A172 (cell line): ENCODE results near the gene MUC7. TPM values are rescaled to one million over a fixed set of nuclear protein-coding genes. Genes with fewer than 3 reads are reported as not detected.
"Not testable (repeated sequence)": the region's sequence is repeated elsewhere in the genome, so short reads cannot be mapped to it uniquely, and the experiment has no call there.

Experiments used
- DNase-seq: peaks from one replicate; pipeline ENCODE4 v3.0.0-alpha.2; 2015; ENCODE audit warnings: low spot score
- total RNA-seq: library from RNA; depleted of rRNA; stranded (reverse); fragments of >200 nt; shearing (Covaris generic); gene quantifications from 2 replicates; pipeline ENCODE4 v1.2.3, GENCODE V29; 2014; rRNA removed

Gene MUC7
- not detected in 2 replicates for total RNA-seq

GRCh38 chr4:70471897-70472296 lies at the start of gene MUC7:
MUC7 (plus strand) TSS chr4:70472197; CDS start chr4:70474022, 1,825 bp downstream.
- DNase-seq = no peak

DNA sequence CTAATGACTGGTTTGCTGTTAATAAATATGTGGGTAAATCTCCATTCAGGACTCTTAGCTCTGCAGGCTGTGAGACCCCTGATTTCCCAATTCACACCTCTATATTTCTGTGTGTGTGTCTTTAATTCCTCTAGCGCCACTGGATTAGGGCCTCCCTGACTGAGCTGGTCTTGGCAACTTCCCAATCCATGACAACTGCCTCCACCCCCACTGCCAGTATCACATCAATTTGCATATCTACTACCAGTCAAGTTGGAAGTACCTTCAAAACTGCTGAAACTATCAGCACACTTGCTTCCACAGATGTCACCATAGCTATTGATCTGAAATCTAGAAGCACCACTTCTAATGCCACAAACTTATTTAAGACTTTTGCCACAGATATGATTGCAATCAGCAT lies 46.7 kb upstream of the MUC7 start:
- DNase-seq = no peak

DNA sequence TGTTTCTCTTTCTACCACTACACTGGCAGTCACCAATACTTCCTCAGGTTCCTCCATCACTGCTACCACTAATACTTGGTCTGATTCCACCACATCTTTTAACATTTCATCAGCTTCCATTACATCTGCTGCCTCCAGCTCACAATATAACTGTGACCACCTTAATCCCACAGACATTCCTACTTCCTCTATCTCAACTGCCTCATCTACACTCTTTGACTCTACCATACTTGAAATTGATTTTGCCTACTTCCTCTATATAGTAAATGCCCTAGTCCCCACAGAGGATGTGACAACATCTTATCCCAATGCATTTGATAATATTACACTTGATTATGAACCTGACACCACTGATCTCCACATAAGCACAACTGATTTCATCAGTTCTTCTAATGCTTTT lies 45.2 kb upstream of the MUC7 start:
- DNase-seq = no peak

DNA sequence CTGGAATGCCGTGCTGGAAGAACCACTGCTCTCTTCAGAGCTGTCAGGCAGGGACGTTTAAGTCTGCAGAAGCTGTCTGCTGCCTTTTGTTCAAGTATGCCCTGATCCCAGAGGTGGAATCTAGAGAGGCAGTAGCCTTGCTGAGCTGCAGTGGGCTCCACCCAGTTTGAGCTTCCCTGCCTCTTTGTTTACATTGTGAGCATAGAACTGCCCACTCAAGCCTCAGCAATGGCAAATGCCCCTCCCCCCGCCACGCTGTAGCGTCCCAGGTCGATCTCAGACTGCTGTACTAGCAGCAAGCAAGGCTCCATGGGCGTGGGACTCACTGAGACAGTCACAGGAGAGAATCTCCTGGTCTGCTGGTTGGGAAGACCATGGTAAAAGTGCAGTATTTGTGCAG lies 34.8 kb upstream of the MUC7 start:
- no peak for DNase-seq

GRCh38 chr4:70442474-70442873 lies 29.5 kb upstream of the MUC7 start:
- DNase-seq = no peak

GRCh38 chr4:70443329-70443728 lies 28.7 kb upstream of the MUC7 start:
- DNase-seq = no peak

- peak; percentile 6 for DNase-seq
These were observed 22.8 kb upstream of the MUC7 start for GRCh38 chr4:70449220-70449619.

DNA sequence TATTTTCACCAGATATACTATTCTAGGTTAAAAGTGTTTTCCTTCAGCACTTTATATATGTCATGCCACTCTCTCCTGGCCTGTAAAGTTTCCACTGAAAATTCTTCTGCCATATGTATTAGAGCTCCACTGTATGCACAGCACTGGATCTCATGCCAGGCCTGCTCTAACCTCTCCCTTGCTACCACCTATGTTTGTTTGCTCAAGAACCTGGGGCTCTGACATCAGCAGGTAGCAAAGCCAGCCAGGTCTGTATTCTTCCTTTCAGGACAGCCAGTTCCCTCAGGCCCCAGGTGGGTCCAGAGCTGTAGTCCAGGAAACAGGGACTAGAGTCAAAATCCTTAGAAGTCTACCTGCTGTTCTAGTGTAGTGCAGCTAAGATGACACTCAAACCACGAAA lies 19.1 kb upstream of the MUC7 start:
- DNase-seq = no peak

DNA sequence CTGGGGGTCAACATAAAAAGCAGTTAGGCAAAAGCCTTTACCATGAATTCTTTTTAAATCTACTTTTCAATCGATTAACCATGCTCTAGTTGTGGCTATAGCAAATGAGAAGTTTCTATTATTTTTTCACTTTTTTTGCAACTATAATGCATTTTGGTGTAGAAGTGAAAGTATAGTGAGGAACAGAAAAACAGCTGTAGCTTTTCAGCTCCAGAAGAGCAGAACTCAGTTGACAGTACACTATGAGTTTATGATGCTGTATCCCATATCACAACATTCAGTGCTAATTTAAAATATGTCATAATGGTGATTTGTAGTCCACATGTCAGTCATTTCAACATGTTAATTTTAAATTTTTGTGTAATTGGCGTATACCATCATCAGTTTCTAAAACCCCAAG lies 8.7 kb upstream of the MUC7 start:
- no peak for DNase-seq

DNA sequence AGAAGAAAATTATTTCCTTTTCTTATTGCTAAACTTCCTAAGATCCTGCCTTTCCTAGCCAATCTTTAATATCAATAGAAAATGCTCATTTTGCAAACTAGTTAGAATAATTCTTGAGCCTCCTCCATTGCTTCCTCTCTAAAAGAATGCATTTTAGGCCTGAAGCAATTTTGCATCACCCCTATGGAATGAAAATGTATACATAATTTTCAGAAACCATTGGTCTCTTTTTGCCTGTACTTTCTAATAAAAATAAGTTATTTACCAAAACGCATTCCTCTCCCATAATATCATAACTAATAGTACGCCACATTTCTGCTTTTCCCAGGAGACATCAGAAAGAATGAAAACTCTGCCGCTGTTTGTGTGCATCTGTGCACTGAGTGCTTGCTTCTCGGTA lies 1.7 kb downstream of the MUC7 start:
- no peak for DNase-seq

GRCh38 chr4:70488748-70489147 lies 16.8 kb downstream of the MUC7 start:
- no peak for DNase-seq

DNA sequence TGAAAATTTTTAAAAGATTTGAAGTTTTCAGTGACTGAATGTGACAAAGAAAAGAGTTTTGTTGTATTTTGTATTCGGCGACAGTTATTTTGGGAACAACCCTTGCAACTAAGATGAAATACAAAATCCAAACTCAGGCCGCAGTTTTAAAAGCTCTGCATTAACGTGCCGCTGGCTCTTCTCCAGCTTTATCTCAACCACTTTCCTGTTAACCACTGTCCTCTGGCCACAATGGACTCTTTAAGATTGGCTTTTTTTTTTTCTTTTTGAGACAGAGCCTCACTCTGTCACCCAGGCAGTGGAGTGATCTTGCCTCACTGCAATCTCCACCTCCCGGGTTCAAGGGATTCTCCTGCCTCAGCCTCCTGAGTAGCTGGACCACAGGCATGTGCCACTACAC lies 24.2 kb downstream of the MUC7 start:
- DNase-seq = no peak

DNA sequence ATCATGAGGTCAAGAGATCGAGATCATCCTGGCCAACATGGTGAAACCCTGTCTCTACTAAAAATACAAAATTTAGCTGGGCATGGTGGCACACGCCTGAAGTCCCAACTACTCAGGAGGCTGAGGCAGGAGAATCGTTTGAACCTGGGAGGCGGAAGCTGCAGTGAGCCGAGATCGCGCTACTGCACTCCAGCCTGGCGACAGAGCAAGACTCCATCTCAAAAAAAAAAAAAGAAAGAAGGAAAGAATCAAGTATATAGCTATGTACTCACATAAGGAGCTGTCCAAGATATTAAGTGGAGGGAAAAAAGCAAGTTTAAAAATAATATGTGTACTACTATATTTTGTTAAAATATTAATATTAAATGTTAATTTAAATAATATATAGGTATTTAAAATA lies 29.8 kb downstream of the MUC7 start:
- DNase-seq = not testable (repeated sequence)

DNA sequence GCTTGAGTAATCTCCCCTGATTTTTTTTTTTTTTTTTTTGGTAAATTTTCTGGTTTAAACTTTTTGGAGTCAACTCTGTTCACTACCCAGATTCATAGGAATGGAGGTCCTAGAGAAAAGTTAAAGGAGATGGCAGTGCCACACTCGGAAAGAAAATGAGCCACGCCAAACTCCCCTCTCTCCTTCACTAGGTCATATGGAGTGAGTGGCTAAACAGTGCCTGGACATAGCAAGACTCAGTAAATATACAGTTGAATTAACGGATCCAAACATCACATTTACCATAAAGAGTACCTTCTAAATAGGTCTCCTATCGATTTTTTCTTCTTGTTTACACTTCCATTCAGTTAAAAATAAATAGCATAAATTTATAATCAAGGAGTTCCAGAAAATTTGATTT lies 32.7 kb downstream of the MUC7 start:
- DNase-seq = no peak

GRCh38 chr4:70505151-70505748 lies 33.3 kb downstream of the MUC7 start:
- DNase-seq = peak; percentile 18

DNA sequence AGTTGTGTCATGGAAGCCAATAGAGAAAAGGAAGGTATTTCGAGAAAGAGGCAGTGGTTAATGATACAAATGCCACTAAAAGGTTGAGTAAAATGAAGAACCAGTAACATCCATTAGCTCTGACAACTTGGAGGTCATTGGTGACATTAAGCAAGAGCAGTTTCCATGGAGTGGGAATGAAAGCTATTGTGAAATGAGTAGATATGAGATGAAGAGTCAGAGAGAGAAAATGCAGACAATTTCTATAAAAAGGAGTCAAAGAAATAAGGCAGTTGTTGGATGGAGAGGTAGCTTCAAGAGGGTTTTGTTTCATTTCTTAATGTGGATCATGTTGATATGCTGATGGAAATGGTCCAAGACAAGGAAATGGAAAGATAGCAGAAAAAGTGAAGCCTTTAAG lies 36.8 kb downstream of the MUC7 start:
- no peak for DNase-seq

GRCh38 chr4:70511365-70511764 lies 39.4 kb downstream of the MUC7 start:
- no peak for DNase-seq

- DNase-seq = peak; percentile 73
These were observed 43.6 kb downstream of the MUC7 start for GRCh38 chr4:70515367-70516250.

DNA sequence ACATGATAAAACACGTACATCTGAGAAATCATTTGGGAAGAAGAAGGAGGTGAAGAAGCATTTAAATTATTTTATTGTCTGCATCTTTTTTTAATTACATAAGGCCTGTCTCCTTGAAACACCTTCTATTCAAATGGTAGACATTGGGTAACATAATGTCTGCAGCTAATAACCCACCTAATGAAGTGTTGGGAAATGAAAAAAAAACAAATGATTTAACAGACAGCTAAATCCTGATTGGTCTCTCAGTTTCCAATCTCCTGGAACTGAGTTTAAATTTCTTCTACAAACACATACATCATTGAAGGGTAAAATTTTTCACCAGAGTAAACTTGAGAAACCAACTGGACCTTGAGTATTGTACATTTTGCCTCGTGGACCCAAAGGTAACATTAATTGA lies 46.3 kb downstream of the MUC7 start, which contains the start of gene AMTN:
TSS of gene AMTN (plus strand) at position 301 of the 400 bp plus-strand sequence. CDS start 209 bp downstream, outside the sequence.
- no peak for DNase-seq

DNA sequence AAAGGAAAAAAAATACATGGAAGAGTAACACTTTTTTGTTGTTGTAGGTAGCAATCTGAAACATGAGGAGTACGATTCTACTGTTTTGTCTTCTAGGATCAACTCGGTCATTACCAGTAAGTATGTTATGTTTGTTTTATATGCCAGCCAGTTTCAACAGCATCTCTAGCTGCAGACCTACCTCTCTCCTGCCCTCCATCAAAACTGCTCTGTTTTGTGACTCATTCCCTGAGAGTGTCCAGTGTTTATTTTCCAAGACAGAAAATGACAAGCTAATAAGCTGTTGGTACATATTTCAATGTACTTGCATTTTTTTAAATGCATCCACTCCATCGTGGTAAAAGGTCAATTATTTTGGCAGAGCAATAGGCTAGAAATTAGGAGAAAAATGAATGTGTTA lies 46.7 kb downstream of the MUC7 start:
- DNase-seq = peak; percentile 41

GRCh38 chr4:70522626-70523025 lies 50.6 kb downstream of the MUC7 start:
- DNase-seq = no peak

DNA sequence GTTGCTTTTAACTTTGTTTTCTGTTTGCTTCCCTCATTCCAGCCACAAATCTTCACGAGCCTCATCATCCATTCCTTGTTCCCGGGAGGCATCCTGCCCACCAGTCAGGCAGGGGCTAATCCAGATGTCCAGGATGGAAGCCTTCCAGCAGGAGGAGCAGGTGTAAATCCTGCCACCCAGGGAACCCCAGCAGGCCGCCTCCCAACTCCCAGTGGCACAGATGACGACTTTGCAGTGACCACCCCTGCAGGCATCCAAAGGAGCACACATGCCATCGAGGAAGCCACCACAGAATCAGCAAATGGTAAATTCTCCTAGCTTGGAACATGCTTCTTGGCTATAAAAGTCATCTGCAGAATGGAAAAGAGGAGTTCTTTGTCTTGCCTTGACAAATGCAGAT lies 59.0 kb downstream of the MUC7 start:
- no peak for DNase-seq

DNA sequence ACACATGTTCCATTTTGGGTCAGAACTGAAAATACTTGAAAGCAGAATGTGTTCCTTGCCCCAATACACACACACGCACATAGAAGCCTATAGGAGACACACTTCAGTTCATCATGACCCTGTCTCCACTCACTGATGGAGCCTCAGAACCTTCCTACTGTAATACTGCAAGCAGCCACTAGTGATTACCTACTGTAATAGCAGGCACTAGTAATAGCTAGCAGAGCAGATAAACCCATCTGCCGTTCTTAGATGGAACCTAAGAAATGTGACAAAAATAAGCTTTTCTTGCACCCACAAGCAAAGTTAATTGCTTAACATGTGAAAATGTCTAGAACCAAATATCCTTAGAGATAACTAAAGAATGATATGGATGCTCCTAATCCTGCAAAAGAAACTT lies 60.0 kb downstream of the MUC7 start:
- DNase-seq = no peak
